ENCODE data around the gene CLEC2L. TPM values are rescaled to one million over a fixed set of nuclear protein-coding genes. Genes with fewer than 3 reads are reported as not detected.

Gene CLEC2L
- total RNA-seq, 4 donors from 2014 or later, result 17.3 TPM; not detected in 3

- 95 to 96% methylated on average over 14 to 15 of the region's 15 CpGs for WGBS, 2 donors (ENCODE audit: low coverage in 1 of 2)
- in situ Hi-C loops (cut with MboI; ENCODE audit: low pct_ligation_motif_present in 1 of 4, low pct_unique_long_range_greater_than_20kb in 1 of 4, low sequenced_read_pairs in 3 of 4), result no loop called here
Measured at GRCh38 chr7:139572071-139572470, 48.6 kb downstream of the CLEC2L start.

GRCh38 chr7:139572704-139573385, 49.4 kb downstream of the CLEC2L start:
- H3K36me3 ChIP-seq, result peaks cover 0 to 31% (median 10%) of the 10 kb centered on the region in 4 donors
- TF ChIP-seq POLR2AphosphoS5 (IDR thresholded peaks at IDR 0.05), result no peak
- no peak for TF ChIP-seq EP300 (IDR thresholded peaks at IDR 0.05; ENCODE audit: low read depth)
- no peak for TF ChIP-seq POLR2A (IDR thresholded peaks at IDR 0.05)
- no peak for TF ChIP-seq CTCF (IDR thresholded peaks at IDR 0.05)
- no peaks in the 10 kb centered on the region for H3K27me3 ChIP-seq
- DNase-seq, result no peak
- H3K4me1 ChIP-seq, result no peaks in the 10 kb centered on the region
- intact Hi-C loops (cut with DNase I; ENCODE audit: low total_unique reads) (no loop called here), in situ Hi-C loops (cut with MboI; ENCODE audit: low pct_ligation_motif_present in 1 of 4, low pct_unique_long_range_greater_than_20kb in 1 of 4, low sequenced_read_pairs in 3 of 4) (no loop called here)
- WGBS, 2 donors (ENCODE audit: low coverage in 1 of 2), result 92 to 99% methylated on average over 20 to 38 of the region's 38 CpGs
- H3K27ac ChIP-seq, result no peak overlapping the region
- no peak overlapping the region for H3K4me3 ChIP-seq
- H3K9me3 ChIP-seq, result no peaks in the 10 kb centered on the region

More at GRCh38 chr7:139572071-139572470, 48.6 kb downstream of the CLEC2L start:
- DNase-seq, result no peak
- Histone ChIP-seq H3K9me3 (no peaks in the 10 kb centered on the region), H3K4me1 (no peaks in the 10 kb centered on the region), H3K4me3 (no peak overlapping the region), H3K27ac (no peak overlapping the region), H3K36me3 (peaks cover 0 to 31% (median 10%) of the 10 kb centered on the region in 4 donors), H3K27me3 (no peaks in the 10 kb centered on the region)
- intact Hi-C loops (cut with DNase I; ENCODE audit: low total_unique reads), result no loop called here
- TF ChIP-seq EP300 (IDR thresholded peaks at IDR 0.05; ENCODE audit: low read depth) (no peak), CTCF (IDR thresholded peaks at IDR 0.05) (no peak), POLR2AphosphoS5 (IDR thresholded peaks at IDR 0.05) (no peak), POLR2A (IDR thresholded peaks at IDR 0.05) (no peak)

- Histone ChIP-seq H3K9me3 (no peaks in the 10 kb centered on the region), H3K36me3 (peaks cover 0 to 31% (median 10%) of the 10 kb centered on the region in 4 donors), H3K27me3 (no peaks in the 10 kb centered on the region), H3K4me3 (no peak overlapping the region), H3K27ac (no peak overlapping the region), H3K4me1 (no peaks in the 10 kb centered on the region)
- in situ Hi-C loops (cut with MboI; ENCODE audit: low pct_ligation_motif_present in 1 of 4, low pct_unique_long_range_greater_than_20kb in 1 of 4, low sequenced_read_pairs in 3 of 4), result no loop called here
- intact Hi-C loops (cut with DNase I; ENCODE audit: low total_unique reads), result no loop called here
- DNase-seq, result no peak
- WGBS, 2 donors (ENCODE audit: low coverage in 1 of 2), result 92 to 95% methylated on average over 6 to 9 of the region's 9 CpGs
- no peak for TF ChIP-seq POLR2A (IDR thresholded peaks at IDR 0.05)
- no peak for TF ChIP-seq CTCF (IDR thresholded peaks at IDR 0.05)
- no peak for TF ChIP-seq POLR2AphosphoS5 (IDR thresholded peaks at IDR 0.05)
- TF ChIP-seq EP300 (IDR thresholded peaks at IDR 0.05; ENCODE audit: low read depth), result no peak
Measured at GRCh38 chr7:139573871-139574270, 50.4 kb downstream of the CLEC2L start.

GRCh38 chr7:139574618-139575337, 51.3 kb downstream of the CLEC2L start:
- 93% methylated on average over 16 of the region's 16 CpGs; no CpG with 5 or more reads in 1 of the 2 donors for WGBS, 2 donors (ENCODE audit: low coverage in 1 of 2)
- Histone ChIP-seq H3K27me3 (no peaks in the 10 kb centered on the region), H3K9me3 (no peaks in the 10 kb centered on the region), H3K36me3 (peaks cover 0 to 31% (median 10%) of the 10 kb centered on the region in 4 donors), H3K27ac (no peak overlapping the region), H3K4me1 (no peaks in the 10 kb centered on the region), H3K4me3 (no peak overlapping the region)
- DNase-seq, result no peak
- in situ Hi-C loops (cut with MboI; ENCODE audit: low pct_ligation_motif_present in 1 of 4, low pct_unique_long_range_greater_than_20kb in 1 of 4, low sequenced_read_pairs in 3 of 4) (no loop called here), intact Hi-C loops (cut with DNase I; ENCODE audit: low total_unique reads) (no loop called here)
- TF ChIP-seq EP300 (IDR thresholded peaks at IDR 0.05; ENCODE audit: low read depth) (no peak), CTCF (IDR thresholded peaks at IDR 0.05) (no peak), POLR2AphosphoS5 (IDR thresholded peaks at IDR 0.05) (no peak), POLR2A (IDR thresholded peaks at IDR 0.05) (no peak)

All from transverse colon (tissue), 4 donors.